ENCODE data around the gene SLC30A3.

SLC30A3 gene

DNA sequence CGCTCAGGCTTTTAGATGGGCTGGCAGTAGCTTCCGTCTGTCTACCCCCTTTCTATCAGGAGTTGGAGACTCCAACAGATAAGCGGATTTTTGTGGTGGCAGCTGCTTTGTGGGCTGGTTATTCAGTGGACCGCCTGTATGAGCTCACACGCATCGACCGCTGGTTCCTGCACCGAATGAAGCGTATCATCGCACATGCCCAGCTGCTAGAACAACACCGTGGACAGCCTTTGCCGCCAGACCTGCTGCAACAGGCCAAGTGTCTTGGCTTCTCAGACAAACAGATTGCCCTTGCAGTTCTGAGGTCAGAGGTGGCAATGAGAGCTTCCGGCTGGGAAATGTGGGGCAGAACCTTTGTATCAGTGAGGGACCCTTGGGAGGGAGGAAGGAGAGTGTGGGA is 30.9 kb downstream of the SLC30A3 start:
- DNase-seq (ENCODE audit: low spot score), result no peak

DNA sequence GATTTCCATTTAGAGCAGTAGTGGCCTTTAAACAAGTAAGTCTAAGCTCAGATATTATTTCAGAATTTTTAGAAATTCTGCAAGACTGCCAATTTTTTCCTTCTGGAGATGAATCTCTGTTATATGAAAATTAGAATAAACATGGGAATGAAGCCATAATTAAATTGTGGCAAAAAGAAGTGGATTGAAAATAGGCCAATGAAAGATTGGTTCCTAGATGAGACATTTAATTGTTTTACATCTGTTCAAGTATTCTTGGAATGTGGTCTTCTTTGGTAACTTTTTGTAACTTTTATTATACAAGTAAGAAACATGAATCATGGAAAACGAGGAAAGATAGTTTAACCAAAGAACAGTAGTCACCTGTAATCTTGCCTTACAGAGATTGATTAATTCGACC is 35.3 kb downstream of the SLC30A3 start:
- DNase-seq (ENCODE audit: low spot score), result no peak

DNA sequence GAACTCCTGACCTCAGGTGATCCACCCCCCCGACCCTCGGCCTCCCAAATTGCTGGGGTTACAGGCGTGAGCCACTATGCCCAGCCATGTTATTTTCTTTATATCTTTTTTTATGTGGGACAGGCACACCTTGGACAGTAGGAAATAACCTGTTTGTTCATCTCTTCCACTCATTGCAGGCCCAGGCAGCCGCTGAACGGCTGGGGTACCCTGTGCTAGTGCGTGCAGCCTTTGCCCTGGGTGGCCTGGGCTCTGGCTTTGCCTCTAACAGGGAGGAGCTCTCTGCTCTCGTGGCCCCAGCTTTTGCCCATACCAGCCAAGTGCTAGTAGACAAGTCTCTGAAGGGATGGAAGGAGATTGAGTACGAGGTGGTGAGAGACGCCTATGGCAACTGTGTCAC is 37.3 kb downstream of the SLC30A3 start:
- no peak for DNase-seq (ENCODE audit: low spot score)

DNA sequence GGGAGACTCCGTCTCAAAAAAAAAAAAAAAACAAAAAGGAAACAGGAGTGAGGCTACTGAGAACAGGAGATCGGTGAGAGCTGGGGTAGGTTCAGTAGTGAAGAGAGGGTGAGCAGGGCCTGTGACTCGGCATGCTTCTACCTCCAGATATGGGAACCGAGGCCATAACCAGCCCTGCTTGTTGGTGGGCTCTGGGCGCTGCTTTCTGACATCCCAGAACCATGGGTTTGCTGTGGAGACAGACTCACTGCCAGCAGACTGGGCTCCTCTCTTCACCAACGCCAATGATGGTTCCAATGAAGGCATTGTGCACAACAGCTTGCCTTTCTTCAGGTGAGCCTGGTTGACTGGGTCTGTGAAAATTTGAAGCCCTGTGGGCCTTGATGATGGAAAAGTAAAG is 39.4 kb downstream of the SLC30A3 start:
- no peak for DNase-seq (ENCODE audit: low spot score)

DNA sequence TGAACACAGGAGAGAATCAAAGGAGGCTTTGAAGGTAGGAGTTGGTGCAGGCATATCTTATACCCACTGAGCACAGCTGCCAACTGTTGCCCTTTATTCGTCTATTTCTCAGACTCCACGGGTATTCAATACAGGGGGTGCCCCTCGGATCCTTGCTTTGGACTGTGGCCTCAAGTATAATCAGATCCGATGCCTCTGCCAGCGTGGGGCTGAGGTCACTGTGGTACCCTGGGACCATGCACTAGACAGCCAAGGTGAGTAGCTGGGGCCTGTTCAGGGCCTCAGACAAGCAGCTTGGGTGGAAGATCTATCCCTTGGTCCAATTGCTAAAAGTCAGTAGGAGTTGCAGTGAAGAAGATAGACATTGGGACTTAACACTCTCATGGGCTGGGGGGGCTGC is 40.4 kb downstream of the SLC30A3 start:
- no peak for DNase-seq (ENCODE audit: low spot score)

DNA sequence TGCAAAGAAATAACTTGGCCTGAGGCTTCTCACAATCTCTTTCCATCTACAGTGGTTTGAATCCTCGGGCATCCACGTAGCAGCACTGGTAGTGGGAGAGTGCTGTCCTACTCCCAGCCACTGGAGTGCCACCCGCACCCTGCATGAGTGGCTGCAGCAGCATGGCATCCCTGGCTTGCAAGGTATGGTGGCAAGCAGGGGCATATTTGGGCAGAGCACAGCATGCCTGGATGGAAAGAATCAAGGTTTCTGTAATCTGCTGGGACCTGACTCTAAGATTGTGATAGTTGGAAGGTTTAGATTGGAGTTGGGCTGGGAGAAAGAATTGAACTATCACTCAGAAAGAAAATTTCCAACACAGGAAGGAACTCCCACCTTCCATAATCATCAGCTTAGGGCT is 41.7 kb downstream of the SLC30A3 start:
- DNase-seq (ENCODE audit: low spot score), result no peak

DNA sequence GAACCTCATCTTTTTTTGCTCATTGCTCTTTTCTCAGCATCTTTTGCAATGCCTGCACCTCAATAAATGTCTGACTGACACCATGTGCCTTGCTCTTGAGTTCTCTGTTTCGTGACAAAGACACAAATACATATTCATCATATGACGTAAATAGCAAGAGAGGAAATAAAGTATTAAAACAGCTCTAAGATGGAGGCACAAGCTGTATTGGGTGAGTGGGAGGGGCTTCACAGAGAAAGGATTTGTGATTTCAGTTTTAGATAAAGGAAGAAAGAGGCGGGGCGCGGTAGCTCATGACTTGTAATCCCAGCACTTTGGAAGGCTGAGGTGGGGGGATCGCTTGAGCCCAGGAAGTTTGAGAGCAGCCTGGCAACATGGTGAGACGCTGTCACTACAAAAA is 42.8 kb downstream of the SLC30A3 start:
- DNase-seq (ENCODE audit: low spot score), result no peak

DNA sequence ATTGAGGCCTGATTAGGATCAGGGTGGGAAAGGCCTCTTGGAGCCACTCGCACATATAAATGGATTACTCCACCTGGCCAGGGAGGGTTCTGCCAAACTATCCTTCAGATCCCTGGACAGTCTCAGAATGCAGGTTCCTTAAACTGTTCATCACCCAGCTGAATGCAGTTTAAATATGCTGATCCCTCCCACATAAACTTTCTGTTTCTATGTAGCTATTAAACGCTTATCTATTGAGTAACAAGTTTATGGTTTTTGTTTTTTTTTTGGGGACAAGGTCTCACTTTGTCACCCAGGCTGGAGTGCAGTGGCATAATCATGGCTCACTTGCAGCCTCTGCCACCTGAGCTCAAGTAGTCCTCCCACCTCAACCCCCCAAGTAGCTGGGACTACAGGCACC is 43.8 kb downstream of the SLC30A3 start:
- no peak for DNase-seq (ENCODE audit: low spot score)

DNA sequence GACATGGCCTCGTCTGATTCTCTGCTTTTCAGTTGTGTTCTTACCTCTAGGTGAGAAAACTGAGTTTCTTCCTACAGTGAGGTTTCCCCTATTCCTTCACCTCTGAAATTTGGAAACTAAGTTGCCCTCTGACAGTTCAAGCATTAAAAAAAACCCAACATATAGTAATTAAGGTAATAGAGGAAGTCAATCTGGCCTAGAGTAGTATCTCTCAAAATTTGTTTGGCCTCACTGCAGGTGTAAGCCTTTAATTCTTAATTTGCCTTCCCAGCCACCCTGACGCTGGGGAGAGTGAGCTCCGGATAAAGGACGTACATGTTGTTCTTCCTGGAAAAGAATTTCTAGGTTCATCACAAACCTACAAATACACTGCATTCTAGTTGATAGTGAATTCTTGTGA is 44.2 kb downstream of the SLC30A3 start:
- no peak for DNase-seq (ENCODE audit: low spot score)

DNA sequence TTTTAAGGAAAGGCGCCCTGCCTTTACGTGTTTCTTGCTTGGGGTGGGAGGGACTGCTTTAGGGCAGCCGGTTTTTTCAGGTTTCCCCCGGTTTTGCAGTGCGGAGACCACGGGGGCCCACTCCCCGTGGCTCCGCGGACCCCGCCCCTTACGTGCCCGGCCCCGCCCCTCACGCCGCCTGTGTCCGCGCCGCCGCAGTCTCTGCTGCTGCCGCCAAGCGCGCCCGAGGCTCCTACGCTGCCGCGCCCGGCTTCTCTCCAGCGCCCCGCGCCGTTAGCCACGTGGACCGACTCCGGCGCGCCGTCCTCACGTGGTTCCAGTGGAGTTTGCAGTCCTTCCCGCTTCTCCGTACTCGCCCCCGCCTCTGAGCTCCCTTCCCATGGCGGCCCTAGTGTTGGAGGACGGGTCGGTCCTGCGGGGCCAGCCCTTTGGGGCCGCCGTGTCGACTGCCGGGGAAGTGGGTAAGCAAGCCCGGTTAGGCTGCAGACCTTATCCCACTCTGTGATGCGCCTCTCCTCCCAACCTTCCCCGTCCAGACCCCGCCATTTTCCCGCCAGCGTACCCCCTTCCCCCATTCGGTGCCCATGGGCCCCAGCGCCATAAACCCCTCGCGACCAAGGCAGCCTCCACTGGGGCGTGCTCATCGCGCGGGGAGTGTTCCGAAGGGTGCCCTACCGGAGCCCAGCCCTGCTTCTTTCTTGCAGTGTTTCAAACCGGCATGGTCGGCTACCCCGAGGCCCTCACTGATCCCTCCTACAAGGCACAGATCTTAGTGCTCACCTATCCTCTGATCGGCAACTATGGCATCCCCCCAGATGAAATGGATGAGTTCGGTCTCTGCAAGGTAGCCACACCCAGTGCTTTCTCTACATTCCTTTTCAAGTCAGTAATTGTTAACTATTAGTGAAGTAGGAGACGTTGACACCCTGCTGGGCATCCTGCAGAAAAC is 45.4 kb downstream of the SLC30A3 start, which contains the start of gene CAD:
Gene CAD (plus strand): TSS at position 197 of the 949 bp plus-strand sequence. CDS start 183 bp downstream, at position 380.
- DNase-seq (ENCODE audit: low spot score), result peak; percentile 70

DNA sequence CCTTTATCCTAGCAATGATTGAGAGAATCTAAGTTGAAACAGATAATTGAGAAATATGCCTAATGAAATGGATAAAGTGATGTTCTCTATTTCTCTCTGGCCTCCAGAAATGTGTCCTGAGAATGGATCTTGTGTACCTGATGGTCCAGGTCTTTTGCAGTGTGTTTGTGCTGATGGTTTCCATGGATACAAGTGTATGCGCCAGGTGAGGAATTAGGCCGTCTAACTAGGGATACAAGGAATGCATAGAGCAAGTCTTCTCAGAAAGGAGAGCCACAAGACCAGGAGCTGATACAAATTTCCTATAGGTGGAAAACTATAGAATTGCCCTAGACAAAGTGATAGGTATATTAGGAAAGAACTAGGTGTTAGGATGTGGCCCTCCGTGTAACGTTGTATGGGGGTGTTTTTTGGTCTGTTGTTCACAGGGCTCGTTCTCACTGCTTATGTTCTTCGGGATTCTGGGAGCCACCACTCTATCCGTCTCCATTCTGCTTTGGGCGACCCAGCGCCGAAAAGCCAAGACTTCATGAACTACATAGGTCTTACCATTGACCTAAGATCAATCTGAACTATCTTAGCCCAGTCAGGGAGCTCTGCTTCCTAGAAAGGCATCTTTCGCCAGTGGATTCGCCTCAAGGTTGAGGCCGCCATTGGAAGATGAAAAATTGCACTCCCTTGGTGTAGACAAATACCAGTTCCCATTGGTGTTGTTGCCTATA is 46.3 kb downstream of the SLC30A3 start:
- no peak for DNase-seq (ENCODE audit: low spot score)

DNA sequence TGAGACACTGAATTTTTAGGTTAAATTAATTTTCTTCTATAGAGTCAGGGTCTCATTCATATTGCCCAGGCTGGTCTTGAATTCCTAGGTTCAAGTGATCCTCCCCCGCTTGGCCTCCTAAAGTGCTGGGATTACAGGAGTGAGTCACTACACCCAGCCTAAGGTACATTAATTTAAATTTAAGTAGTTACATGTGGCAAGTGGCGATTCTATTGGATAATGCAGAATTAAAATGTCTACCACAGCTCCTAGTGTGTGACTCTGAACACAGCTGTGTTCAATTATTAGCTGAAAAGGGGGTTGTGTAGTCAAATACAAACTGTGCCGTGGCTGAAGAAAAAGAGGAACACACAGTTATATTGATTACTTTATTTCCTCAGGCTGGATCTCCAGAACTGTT is 47.9 kb downstream of the SLC30A3 start:
- DNase-seq (ENCODE audit: low spot score), result no peak

DNA sequence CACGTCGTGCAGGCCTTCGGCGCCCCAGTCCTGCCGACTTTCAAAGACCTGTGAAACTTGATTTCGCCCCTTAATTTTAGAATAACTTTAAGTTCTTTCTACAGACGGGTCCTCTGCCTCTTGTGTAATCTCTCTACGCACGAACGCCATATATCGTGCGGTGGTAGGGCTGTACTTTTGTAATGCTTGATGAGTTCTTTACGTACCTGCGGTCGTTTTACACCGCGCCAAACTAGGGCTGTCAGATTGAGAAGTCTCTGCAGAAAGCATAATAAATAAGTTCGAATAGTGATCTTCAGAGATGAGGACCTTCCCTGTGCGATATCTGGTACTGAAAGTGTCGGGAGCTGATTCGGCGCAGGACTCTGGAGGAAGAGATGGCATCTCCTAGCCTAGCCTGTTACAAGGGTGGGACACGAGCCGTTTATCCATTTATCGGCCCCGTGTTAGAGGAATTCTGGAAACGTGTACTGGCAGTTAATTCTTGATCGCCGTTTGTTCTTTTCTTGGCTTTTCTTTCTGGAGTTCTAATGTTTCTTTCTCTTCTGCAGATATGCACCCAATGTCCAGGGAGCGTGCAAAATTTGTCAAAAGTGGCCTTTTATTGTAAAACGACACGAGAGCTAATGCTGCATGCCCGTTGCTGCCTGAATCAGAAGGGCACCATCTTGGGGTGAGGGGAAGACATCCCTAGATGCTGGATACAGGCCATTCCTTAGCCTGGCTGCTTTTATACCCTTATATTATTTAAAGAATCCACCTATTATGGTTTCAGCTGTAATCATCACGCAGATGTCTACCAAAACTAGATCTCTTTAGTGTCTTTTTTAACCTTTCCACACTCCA is 50.0 kb downstream of the SLC30A3 start:
- no peak for DNase-seq (ENCODE audit: low spot score)

DNA sequence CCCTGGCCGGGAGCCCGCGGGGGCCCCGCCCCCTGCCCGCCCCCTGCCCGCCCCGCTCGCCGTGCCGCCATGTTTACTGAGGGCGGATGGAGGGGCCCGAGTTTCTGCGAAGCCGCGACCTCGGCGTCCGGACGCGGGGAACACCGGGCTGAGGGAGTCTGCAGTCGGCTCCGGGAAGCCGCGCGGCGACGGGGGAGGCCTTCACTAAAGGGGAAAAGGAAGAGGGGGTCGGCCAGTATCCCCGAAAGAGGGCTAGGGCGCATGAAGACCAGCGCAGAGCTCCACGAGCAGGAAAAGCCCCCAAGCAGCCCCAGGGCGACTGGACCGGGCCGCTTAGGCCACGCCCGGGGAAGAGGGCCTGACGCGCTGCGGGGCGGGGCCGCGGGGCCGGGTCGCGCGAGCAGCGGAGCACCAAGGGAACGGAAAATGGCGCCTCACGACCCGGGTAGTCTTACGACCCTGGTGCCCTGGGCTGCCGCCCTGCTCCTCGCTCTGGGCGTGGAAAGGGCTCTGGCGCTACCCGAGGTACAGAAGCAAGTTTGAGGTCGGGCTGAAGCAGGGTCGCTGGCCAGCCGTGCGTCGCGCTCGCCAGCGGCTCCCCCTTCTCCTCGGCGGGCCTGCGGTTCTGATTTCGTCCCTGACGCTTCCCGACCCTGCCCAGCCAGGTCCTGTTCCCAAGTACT is 50.8 kb downstream of the SLC30A3 start, which contains the start of the genes ATRAID and SLC5A6:
Gene ATRAID (plus strand): TSS at position 99 of the 683 bp plus-strand sequence. CDS start 328 bp downstream, at position 427.
Gene SLC5A6 (minus strand): TSS at position 326 of the 683 bp plus-strand sequence. CDS start 4,618 bp downstream, outside the sequence.
- peak; percentile 86 for DNase-seq (ENCODE audit: low spot score)

DNA sequence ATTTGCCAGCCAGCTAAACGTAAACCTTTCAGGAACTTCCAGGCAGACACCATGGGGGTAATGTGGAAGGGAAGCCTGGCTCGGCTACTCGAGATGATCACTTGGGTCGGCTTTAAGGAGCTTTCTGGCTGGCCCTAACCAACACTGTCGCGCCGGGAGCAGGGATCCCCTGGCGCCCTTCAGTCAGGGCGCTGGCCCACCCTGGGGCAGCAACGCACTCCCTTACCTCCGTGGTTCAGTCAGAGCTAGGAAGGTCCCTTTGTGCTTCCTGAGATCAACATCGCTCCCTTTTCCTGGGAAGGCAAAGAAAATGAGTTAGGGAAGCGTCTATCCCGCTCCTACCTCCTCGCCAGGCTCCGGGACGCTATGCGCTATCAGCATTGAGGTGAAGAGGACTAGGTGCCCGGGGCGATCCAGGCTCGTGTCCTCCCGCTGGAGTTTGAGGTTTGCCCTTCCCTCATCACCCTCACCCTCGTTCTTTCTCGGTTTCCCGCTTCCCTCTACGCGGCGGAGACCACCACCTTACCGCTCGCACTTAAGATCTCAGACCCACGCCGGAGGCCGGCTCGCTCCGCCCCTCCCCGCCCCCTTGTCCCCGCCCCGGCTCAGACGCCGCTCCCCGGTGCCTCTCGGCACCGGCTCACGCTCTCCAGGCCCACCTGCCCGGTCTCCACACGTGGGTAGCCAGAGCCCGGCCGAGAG is 51.5 kb downstream of the SLC30A3 start:
- no peak for DNase-seq (ENCODE audit: low spot score)

DNA sequence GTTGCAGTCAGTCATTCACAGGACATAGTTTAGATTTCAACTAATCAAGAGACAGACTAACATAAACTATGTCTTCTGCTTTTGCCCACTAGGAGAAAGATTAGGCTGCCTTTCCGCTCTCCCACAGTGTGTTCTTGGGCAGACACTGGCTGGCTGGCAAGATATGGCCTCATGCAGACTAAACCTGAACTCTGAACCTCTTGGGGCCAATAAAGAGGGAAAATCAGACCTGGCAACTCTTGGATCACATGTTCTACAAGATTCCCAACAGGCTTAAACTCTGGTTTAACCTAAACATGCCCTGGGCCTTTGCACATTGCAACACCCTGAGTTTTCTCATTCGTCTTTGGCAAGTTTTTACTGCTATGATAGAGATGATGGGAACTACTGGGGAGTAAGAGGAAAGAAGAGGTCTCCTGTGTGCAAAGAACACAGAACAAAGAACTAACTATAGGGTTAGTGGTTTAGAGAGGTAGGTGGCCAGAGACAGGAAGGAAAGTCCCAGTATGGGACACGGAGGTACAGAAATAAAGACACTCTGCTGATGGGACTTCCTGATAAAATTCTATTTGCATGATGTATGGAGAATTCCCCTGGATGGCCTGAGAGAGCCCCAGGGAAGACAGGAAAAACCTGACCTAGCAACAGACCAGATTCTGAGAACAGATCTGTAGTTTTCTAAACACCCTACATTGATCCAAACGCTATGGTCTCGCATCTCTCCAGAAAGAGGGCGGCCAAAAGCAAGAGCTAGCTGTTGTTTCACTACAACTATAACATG is 53.0 kb downstream of the SLC30A3 start:
- DNase-seq (ENCODE audit: low spot score), result no peak

DNA sequence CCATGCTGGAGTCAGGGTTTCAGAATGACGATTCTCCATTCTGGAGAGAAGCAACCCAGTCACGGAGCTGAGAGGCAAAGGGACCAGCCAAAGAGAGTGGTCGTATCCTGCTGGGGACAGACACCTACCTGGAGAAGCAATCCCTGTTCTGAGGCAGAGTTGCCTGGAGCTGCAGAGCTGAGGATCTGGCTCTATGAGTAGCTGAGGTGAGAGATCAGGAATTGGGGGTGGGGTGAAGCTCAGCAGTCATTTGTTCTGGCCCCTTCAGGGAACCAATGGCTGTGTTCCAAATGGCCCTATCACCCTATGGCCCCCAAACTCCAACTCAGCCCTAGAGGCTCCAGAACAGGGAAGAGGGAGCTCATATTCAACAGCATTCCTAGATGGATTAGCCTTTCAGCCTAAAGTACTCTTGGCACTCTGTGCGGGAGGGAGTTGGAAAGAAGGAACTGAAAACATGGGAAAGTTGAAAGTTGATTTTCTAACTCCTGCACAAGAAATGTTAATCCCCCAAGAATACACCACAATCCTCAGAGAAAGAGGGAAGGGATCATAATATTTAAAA is 54.3 kb downstream of the SLC30A3 start:
- DNase-seq (ENCODE audit: low spot score), result no peak

DNA sequence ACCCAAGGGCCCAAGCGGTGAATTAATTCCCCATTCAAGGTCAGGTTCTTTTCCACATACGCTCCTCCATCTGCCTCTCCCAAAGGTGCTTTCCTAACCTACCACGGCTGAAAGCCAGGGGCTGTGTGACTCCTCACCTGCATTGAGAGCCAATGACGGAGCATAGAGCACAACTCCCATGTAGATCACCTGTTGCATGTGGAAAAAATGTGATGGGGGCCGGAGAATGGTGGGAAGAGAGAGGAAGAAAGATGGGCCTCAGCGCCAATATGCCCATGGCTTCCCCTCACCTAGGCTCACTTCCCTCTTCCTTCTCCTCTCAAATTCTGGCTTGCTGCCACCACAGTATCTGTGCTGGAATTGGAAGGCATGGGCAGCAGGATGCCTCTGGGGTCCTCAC is 56.5 kb downstream of the SLC30A3 start:
- no peak for DNase-seq (ENCODE audit: low spot score)

DNA sequence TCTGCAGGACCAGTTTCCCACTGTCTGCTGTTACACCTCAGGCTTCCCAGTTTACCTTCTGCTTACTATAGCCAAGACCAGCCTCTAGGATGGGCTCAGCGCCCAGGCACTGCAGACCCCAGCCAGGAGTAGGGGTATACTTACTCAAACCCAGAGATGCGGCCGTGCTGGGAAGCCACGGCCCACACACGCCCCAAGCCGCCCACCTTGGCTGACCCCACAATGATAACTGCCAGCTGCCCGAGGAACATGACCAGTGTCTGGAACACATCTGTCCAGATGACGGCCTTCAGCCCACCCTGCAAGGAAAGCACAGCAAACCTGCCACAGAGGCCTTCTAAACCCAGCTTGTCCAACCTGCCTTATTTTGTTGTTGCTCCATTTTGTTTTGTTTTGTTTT is 57.6 kb downstream of the SLC30A3 start:
- DNase-seq (ENCODE audit: low spot score), result no peak

DNA sequence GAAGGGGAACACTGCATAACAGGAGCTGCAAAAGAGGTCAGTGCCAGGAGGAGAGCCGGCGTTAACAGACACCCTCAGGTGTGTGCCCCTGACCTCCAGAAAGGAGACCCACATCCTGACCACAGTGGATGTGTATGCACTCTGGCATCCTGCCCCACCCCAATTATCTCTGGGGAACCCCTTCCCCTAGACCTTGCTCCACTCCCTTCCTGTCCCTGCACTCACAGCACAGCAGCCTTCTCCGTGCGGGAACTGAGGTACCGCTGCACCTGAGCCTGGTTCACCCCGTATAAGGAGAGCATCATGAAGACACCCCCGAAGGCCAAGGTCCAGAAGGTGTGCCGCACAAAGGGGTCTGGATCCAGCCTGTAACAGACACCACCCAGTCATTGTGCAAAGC is 58.3 kb downstream of the SLC30A3 start:
- DNase-seq (ENCODE audit: low spot score), result no peak
